GM23338 (cell line): ENCODE measurements around the gene ZNF337. TPM values are rescaled to one million over a fixed set of nuclear protein-coding genes. Genes with fewer than 3 reads are reported as not detected.

Experiments
- ATAC-seq: fragments of 200-7000 bp; cut with Tn5 transposase; 3 replicates; pipeline ENCODE4 v1.9.1; 2020
- DNase-seq: peaks from one replicate; pipeline ENCODE4 v3.0.0-alpha.2; 2015; ENCODE audit warnings: low spot score
- H2AFZ ChIP-seq: fragments of 200-600 bp; sonication (generic); 2 replicates; pipeline ENCODE4 v1.8.0; 2016; ENCODE audit warnings: antibody characterized with exemption, mild to moderate bottlenecking, moderate library complexity
- H3F3A ChIP-seq: fragments of 200-600 bp; sonication (generic); replicated peaks from 2 replicates; pipeline ENCODE4 v1.8.0; 2017; ENCODE audit warnings: antibody characterized with exemption, mixed run types, low read depth
- H3K27ac ChIP-seq: fragments of 200-600 bp; sonication (generic); 2 replicates; pipeline ENCODE4 v1.6.1; 2016; ENCODE audit warnings: low read depth
- H3K27me3 ChIP-seq: fragments of 200-600 bp; sonication (generic); 2 replicates; pipeline ENCODE4 v1.8.0; 2016; ENCODE audit warnings: mild to moderate bottlenecking, mixed run types, moderate library complexity; ENCODE audit not compliant: insufficient read depth
- H3K36me3 ChIP-seq: fragments of 200-600 bp; sonication (generic); 2 replicates; pipeline ENCODE4 v1.8.0; 2016; ENCODE audit warnings: mild to moderate bottlenecking; ENCODE audit not compliant: insufficient read depth
- H3K4me1 ChIP-seq: fragments of 200-600 bp; sonication (generic); 2 replicates; pipeline ENCODE4 v1.8.0; 2016; ENCODE audit warnings: mild to moderate bottlenecking, moderate library complexity; ENCODE audit not compliant: insufficient read depth
- H3K4me2 ChIP-seq: fragments of 200-600 bp; sonication (generic); 2 replicates; pipeline ENCODE4 v1.7.1; 2017; ENCODE audit warnings: mixed run types
- H3K4me3 ChIP-seq: fragments of 200-600 bp; sonication (generic); 2 replicates; pipeline ENCODE4 v1.6.1; 2016; ENCODE audit warnings: mixed run types
- H3K79me2 ChIP-seq: fragments of 200-600 bp; sonication (generic); replicated peaks from 2 replicates; pipeline ENCODE4 v1.8.0; 2017; ENCODE audit warnings: mild to moderate bottlenecking; ENCODE audit not compliant: insufficient read depth
- H3K9me2 ChIP-seq: fragments of 200-600 bp; sonication (generic); 2 replicates; pipeline ENCODE4 v1.8.0; 2017; ENCODE audit not compliant: insufficient read depth
- H4K20me1 ChIP-seq: fragments of 200-600 bp; sonication (generic); replicated peaks from 2 replicates; pipeline ENCODE4 v1.8.0; 2017; ENCODE audit warnings: mild to moderate bottlenecking; ENCODE audit not compliant: insufficient read depth
- H3K27ac Mint-ChIP-seq: 2 replicates; pipeline ENCODE4 v1.8.0; 2020; ENCODE audit warnings: inconsistent platforms, mild to moderate bottlenecking, moderate library complexity, mixed read lengths
- H3K27me3 Mint-ChIP-seq: 3 replicates; pipeline ENCODE4 v1.8.0; 2022; ENCODE audit warnings: low read depth, mild to moderate bottlenecking, moderate library complexity, mixed read lengths, inconsistent platforms; ENCODE audit not compliant: insufficient read depth, poor library complexity
- H3K36me3 Mint-ChIP-seq: 3 replicates; pipeline ENCODE4 v1.8.0; 2021; ENCODE audit warnings: low read depth, mild to moderate bottlenecking, inconsistent platforms, moderate library complexity, mixed read lengths
- H3K4me1 Mint-ChIP-seq: 3 replicates; pipeline ENCODE4 v1.8.0; 2020; ENCODE audit warnings: mild to moderate bottlenecking, inconsistent platforms, mixed read lengths
- H3K4me3 Mint-ChIP-seq: 3 replicates; pipeline ENCODE4 v1.8.0; 2021; ENCODE audit warnings: moderate library complexity, mild to moderate bottlenecking, inconsistent platforms, mixed read lengths
- H3K9me3 Mint-ChIP-seq: 3 replicates; pipeline ENCODE4 v1.8.0; 2020; ENCODE audit warnings: moderate library complexity, mild to moderate bottlenecking, inconsistent platforms, mixed read lengths
- CTCF ChIP-seq, 2 experiments: fragments of 200-600 bp in 1 of 2; sonication (generic) in 1 of 2; conservative IDR thresholded peaks; 2 replicates each; pipeline versions ENCODE4 v1.5.1 to v1.6.1; 2016 to 2017; ENCODE audit warnings: antibody characterized with exemption in 2 of 2, low read depth in 2 of 2, mild to moderate bottlenecking in 2 of 2, moderate library complexity in 1 of 2
- EZH2 ChIP-seq: fragments of 200-600 bp; sonication (generic); IDR thresholded peaks from one replicate; pipeline ENCODE4 v1.8.0; 2017; ENCODE audit warnings: antibody characterized with exemption, mild to moderate bottlenecking, low read depth; ENCODE audit not compliant: unreplicated experiment
- EZH2phosphoT487 ChIP-seq: fragments of 200-600 bp; sonication (generic); IDR thresholded peaks from one replicate; pipeline ENCODE4 v1.8.1; 2018; ENCODE audit warnings: antibody characterized with exemption; ENCODE audit not compliant: unreplicated experiment
- NANOG ChIP-seq: IDR thresholded peaks from 2 replicates; pipeline ENCODE4 v1.6.1; 2016; ENCODE audit warnings: antibody characterized with exemption, borderline replicate concordance
- POLR2AphosphoS5 ChIP-seq: IDR thresholded peaks from 2 replicates; pipeline ENCODE4 v1.6.1; 2016; ENCODE audit warnings: antibody characterized with exemption, low read depth
- STAT1 ChIP-seq: IDR thresholded peaks from one replicate; pipeline ENCODE4 v1.6.1; 2016; ENCODE audit warnings: antibody characterized with exemption; ENCODE audit not compliant: unreplicated experiment
- ZNF114 ChIP-seq: fragments of 250-450 bp; sonication (Bioruptor Pico); IDR thresholded peaks from 2 replicates; pipeline ENCODE4 v1.5.0; 2020; ENCODE audit warnings: mild to moderate bottlenecking, moderate library complexity
- ZNF462 ChIP-seq: fragments of 250-450 bp; sonication (Bioruptor Pico); IDR thresholded peaks from 2 replicates; pipeline ENCODE4 v1.5.0; 2020; ENCODE audit warnings: mild to moderate bottlenecking, moderate library complexity
- polyA plus RNA-seq: library from polyadenylated mRNA; unstranded; fragments of >200 nt; fragmentation: Nextera tagmentation; extraction: Ambion mirVana; gene quantifications from 2 replicates; pipeline ENCODE4 v1.2.1, GENCODE V29; 2016
- total RNA-seq: library from RNA; depleted of rRNA; stranded (reverse); fragments of >200 nt; shearing (Covaris generic); gene quantifications from 2 replicates; pipeline ENCODE4 v1.2.3, GENCODE V29; 2014
- TF ChIP-seq, protein P1 (sequence below): IDR thresholded peaks from one replicate; pipeline ENCODE4 v1.6.1; 2018; ENCODE audit warnings: antibody characterized with exemption; ENCODE audit not compliant: unreplicated experiment

Gene ZNF337
- total and polyA plus RNA-seq, 2 experiments from 2014 or later = 2.1 to 6.3 TPM

GRCh38 chr20:25707695-25708094 lies 11.0 kb upstream of the ZNF337 start:
- Histone ChIP-seq H3K27me3 (no peaks in the 10 kb centered on the region), H4K20me1 (no peaks in the 10 kb centered on the region), H3K4me3 (no peak overlapping the region), H3K4me1 (no peaks in the 10 kb centered on the region), H2AFZ (no peak overlapping the region), H3K36me3 (no peaks in the 10 kb centered on the region), H3K9me2 (no peaks in the 10 kb centered on the region), H3K27ac (no peak overlapping the region), H3F3A (no peaks in the 10 kb centered on the region), H3K4me2 (no peak overlapping the region), H3K79me2 (no peaks in the 10 kb centered on the region)
- TF ChIP-seq EZH2phosphoT487 (no peak), CTCF (conservative IDR thresholded peaks at IDR 0.05; ENCODE audit: low read depth in 2 of 2) (no peak), ZNF114 (no peak)
- H3K9me3 Mint-ChIP-seq = peaks cover 18% of the 10 kb centered on the region
- H3K36me3 Mint-ChIP-seq = no peaks in the 10 kb centered on the region; the same call in 2 of the 3 replicates
- H3K4me3 Mint-ChIP-seq = no peak overlapping the region
- no peak for DNase-seq
- no peaks in the 10 kb centered on the region for H3K27me3 Mint-ChIP-seq
- ATAC-seq = no peak
- no peak overlapping the region for H3K27ac Mint-ChIP-seq
- no peaks in the 10 kb centered on the region; the same call in 2 of the 3 replicates for H3K4me1 Mint-ChIP-seq

DNA sequence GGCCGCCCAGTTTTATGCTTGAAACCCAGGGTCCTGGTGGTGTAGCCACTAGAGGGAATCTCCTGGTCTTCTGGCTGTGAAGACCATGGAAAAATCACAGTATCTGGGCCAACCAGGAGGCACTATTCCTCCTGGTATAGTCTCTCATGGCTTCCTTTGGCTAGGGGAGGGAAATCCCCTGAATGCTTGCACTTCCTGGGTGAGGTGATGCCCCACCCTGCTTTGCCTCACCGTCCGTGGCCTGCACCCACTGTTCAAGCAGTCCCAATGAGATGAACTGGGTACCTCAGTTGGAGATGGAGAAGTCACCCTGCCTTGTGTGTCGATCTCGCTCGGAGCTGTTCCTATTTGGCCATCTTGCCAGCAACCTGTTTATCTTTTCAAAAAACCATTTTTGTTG lies 10.1 kb upstream of the ZNF337 start:
- H3K27me3 Mint-ChIP-seq = no peaks in the 10 kb centered on the region
- no peak for DNase-seq
- TF ChIP-seq STAT1 = no peak
- TF ChIP-seq EZH2 = no peak
- TF ChIP-seq NANOG = no peak
- no peak for TF ChIP-seq EZH2phosphoT487
- no peak for TF ChIP-seq POLR2AphosphoS5
- TF ChIP-seq, protein P1, sequence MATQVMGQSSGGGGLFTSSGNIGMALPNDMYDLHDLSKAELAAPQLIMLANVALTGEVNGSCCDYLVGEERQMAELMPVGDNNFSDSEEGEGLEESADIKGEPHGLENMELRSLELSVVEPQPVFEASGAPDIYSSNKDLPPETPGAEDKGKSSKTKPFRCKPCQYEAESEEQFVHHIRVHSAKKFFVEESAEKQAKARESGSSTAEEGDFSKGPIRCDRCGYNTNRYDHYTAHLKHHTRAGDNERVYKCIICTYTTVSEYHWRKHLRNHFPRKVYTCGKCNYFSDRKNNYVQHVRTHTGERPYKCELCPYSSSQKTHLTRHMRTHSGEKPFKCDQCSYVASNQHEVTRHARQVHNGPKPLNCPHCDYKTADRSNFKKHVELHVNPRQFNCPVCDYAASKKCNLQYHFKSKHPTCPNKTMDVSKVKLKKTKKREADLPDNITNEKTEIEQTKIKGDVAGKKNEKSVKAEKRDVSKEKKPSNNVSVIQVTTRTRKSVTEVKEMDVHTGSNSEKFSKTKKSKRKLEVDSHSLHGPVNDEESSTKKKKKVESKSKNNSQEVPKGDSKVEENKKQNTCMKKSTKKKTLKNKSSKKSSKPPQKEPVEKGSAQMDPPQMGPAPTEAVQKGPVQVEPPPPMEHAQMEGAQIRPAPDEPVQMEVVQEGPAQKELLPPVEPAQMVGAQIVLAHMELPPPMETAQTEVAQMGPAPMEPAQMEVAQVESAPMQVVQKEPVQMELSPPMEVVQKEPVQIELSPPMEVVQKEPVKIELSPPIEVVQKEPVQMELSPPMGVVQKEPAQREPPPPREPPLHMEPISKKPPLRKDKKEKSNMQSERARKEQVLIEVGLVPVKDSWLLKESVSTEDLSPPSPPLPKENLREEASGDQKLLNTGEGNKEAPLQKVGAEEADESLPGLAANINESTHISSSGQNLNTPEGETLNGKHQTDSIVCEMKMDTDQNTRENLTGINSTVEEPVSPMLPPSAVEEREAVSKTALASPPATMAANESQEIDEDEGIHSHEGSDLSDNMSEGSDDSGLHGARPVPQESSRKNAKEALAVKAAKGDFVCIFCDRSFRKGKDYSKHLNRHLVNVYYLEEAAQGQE = no peak
- no peak for TF ChIP-seq ZNF462
- TF ChIP-seq ZNF114 = no peak
- Histone ChIP-seq H3K4me1 (no peaks in the 10 kb centered on the region), H3K4me3 (no peak overlapping the region), H3K36me3 (no peaks in the 10 kb centered on the region), H2AFZ (no peak overlapping the region), H3K27ac (no peak overlapping the region), H3K79me2 (no peaks in the 10 kb centered on the region), H3K9me2 (no peaks in the 10 kb centered on the region), H4K20me1 (no peaks in the 10 kb centered on the region), H3F3A (no peaks in the 10 kb centered on the region), H3K27me3 (no peaks in the 10 kb centered on the region), H3K4me2 (no peak overlapping the region)
- no peak overlapping the region for H3K4me3 Mint-ChIP-seq
- no peak for ATAC-seq
- H3K36me3 Mint-ChIP-seq = no peaks in the 10 kb centered on the region; the same call in 2 of the 3 replicates
- no peak overlapping the region for H3K27ac Mint-ChIP-seq
- no peaks in the 10 kb centered on the region; the same call in 2 of the 3 replicates for H3K4me1 Mint-ChIP-seq
- H3K9me3 Mint-ChIP-seq = peaks cover 14% of the 10 kb centered on the region; the same call in 2 of the 3 replicates
